GM19238 (cell line): ENCODE measurements around the gene MGARP.

Experiments used
- DNase-seq: peaks from one replicate; pipeline ENCODE4 v3.0.0; 2011; ENCODE audit warnings: low spot score; ENCODE audit not compliant: insufficient read length

The MGARP gene

DNA sequence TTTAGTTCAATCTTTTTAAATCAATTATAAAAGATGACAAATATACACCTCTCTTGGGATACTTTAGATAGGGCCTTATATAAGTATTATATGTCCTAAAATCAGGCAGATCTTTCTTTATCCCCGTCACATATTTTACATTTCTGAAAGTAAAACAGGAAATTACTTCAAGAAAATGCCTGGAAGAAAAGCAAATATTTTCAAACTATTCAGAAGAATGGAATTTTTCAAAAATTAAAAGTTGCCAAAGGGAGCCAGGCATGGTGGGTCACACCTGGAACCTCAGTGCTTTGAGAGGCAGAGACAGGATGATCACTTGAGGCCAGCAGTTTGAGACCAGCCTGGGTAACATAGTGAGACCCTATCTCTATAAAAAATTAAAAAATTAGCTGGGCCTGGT, 34.4 kb downstream of the MGARP start:
- no peak for DNase-seq

DNA sequence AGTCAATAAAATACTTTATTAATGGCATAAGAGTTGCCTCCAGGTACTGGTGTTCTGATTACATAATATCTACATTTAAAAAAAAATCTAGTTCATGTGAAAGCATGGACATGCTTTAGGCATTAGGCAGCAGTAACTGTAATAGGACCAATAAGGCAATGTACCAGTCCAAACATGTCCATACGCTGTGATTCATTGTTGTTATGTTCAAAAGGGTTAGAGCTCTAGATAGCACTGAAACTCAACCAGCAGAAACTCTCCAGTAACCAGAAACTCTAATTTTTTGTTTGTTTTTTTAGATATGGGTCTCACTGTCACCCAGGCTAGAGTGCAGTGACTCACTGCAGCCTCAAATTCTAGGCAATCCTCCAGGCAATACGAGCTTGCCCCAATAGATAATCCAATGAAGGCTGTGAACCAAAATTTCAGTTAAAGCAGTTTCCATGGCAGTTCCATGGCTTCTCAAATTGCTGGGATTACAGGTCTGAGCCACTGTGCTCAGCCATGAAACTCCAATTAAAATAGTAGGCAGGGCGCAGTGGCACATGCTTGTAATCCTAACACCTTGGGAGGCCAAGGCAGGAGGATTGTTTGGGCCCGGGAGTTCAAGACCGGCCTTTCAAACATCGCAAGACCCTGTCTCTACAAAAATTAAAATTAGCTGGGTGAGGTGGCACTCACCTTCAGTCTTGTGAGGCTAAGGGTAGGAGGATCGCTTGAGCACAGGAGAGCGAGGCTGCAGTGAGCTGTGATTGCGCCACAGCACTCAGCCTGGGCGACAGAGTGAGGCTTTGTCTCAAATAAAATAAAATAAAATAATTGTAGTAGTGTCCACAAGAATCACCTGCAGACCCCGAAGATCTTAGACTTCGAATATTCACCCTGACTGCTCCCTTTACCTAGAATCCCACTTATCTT, 36.3 kb downstream of the MGARP start:
- no peak for DNase-seq

DNA sequence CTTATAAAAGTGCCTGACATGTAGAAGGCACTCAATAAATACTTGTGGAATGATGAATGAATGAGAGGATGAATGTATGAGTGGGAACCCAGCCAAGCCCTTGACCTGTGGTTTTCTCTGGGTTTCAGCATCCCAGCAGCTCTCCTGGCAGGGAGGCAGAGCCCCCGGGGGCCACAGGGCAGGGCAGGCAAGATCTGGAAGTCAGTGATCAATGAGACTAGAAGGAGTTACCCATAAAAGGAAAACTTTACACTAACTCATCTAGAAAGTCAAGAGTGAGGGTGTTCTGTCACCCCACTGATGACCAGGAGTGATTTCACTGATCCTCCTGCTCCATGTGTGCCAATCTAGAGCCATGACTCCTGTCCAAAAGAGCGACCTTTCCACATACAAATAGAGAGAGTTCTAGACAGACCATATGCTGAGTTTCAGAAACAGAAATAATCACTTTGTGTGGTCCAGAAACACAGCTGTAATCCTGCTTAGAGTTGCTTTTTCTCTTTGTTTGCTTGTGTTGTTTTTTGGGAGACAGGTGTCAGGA, 37.4 kb downstream of the MGARP start:
- DNase-seq = no peak

DNA sequence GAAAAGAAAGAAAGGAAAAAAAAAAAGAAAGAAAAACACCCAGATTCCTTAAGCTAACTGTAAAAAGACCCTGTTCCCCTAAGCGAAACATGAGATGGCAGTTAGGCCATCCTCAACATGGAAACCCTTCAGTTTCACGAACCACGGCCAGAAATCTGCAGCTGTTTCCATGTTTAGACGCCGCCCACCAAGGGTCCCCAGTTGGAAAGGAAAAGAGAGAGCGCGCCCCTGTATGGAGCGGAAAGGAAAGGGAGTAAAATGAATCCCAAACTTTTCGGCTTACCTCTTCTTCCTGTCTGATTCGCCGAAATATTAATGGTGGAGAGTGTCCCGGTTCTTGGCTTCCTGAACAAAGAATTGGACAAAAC, 38.3 kb downstream of the MGARP start:
- DNase-seq = no peak

DNA sequence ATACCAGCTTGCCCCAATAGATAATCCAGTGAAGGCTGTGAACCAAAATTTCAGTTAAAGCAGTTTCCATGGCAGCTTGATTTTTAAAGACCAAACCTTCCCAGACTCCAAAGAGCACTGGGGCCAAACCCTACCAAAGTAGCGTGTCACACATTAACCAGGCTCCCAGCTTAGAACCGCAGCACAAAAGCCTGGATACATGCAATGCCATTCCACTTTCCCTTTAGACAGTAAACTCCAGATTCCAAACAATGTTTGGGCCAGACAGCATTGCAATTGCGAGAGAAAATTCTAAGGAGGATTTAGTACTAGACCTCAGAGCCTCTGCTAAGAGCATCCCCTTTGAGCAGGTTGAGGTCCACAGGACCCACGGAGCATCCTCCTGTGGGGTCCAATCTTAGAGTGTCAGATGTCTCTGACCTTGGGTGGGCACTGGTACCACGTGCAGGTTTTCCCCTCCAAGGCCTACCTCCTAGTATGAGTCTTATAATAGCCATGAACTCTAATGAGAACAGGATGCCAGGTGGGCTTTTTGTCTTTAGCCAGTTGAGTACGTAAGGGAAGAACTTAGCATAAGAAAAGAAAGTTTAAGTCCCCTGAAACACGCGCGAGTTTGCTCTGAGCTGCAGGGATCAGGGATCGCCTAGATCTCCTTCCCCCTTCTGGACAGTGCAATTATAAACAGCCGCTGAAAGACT, 38.8 kb downstream of the MGARP start:
- no peak for DNase-seq

- no peak for DNase-seq
Observed at GRCh38 chr4:139239127-139239772, 40.8 kb downstream of the MGARP start.

DNA sequence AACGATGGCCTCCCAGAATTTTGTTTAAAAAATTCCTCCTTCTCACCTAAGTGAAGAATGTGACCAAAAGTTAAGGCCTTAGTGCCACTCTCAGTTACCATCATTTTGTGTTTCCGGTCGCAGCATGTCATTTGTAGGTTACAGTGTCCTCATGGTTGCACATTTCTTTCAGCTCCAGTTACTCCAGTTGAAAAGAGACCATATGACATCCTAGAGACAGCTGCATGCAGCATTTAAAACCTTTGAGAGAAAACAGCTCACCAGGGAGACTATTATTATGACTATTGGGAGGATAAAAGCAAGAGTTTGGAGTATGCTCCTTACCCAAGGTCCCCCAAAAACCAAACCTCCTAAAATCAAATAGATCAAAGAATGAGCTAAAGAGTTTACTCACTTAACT, 45.8 kb downstream of the MGARP start:
- DNase-seq = no peak

DNA sequence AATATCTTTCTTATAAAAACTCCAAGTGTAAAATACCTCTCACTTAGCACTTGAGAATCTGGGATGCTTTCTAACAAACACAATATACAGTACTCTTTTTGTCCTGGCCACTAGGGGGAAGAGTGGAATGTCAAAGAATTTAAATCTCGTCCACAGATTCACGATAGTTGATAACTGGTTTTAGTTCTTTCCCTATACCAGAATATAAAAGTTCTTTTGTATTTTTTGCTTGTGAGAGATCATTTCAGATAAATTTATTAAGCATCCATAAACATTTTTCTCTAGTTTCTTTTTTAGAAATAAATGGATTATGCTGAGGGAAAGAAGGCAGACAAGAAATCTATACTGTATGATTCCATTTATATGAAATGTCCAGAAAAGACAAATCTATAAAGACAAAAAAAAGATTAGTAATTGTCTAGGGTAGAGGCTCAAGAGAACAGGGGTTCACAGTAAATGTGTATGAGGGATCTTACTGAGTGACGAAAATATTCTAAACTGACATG, 50.4 kb downstream of the MGARP start:
- DNase-seq = no peak

DNA sequence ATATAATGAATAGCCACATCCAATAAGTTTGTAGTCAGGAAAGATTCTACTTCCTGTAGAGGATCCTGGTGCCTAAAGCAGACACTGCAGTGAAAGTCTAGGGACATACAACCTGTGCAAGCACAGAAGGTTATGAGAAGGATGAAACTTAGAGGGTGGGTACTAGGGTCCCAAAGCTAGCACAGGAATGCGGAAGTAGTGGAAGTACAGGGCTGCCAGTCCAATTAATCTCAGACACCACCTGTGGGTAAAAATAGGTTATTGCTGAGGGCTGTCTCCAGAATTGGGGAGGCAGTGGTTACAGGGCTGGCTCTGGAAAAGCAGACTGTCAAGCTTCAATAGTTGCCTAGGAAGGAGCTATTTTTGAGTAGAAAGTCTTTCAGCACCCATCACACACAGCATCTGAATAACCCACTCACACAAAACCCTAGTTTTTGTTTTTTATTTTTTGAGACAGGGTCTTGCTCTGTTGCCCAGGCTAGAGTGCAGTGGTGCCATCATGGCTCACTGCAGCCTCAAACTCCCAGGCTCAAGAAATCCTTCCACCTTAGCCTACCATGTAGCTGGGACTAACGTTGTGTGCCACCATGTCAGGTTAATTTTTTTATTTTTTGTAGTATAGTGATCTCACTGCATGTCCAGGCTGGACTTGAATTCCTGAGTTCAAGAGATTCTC, 52.2 kb downstream of the MGARP start:
- no peak for DNase-seq

DNA sequence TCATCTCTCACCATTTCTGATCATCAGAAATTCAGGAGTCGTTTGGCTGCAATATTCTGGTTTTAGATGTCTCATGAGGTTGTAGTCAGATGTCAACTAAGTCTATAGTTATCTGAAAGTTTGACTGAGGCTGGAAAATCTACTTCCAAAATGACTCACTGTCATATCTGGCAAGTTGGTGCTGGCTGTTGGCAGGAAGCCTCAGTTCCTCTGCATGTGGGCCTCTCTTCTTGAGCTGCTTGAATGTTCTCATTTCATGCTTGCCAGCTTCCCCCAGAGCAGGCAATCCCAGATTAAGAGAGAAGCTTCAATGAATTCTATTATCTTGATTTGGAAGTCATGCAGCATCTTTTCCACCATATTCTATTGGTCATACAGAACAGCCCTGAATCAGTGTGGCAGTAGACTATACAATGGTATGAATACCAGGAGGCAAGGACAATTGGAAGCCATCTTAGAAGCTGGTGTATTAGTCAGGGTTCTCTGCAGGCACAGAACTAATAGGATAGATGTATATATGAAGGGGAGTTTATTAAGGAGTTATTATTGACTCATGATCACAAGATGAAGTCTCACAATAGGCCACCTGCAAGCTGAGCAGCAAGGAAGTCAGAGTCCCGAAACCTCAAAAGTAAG, 56.2 kb downstream of the MGARP start:
- DNase-seq = no peak

- no peak for DNase-seq
Observed at GRCh38 chr4:139222215-139222614, 57.8 kb downstream of the MGARP start.

GRCh38 chr4:139221687-139222086, 58.3 kb downstream of the MGARP start:
- no peak for DNase-seq

- no peak for DNase-seq
Observed at GRCh38 chr4:139219450-139220055, 60.5 kb downstream of the MGARP start.
